GM12878 (cell line): ENCODE data around the gene ADAM15. TPM values are rescaled to one million over a fixed set of nuclear protein-coding genes. Genes with fewer than 3 reads are reported as not detected.
A peak's percentile ranks its signal among the peaks of the same experiment; 100 is the strongest.

Experiments used
- BACH1 ChIP-seq: fragments of 450-650 bp; IDR thresholded peaks from 2 replicates; pipeline ENCODE4 v1.6.1; 2017; ENCODE audit warnings: mild to moderate bottlenecking, borderline replicate concordance
- DPF2 ChIP-seq: fragments of 450-650 bp; IDR thresholded peaks from 2 replicates; pipeline ENCODE4 v1.6.1; 2017; ENCODE audit warnings: mild to moderate bottlenecking
- ETV6 ChIP-seq, 2 experiments: fragments of 450-650 bp in 1 of 2; IDR thresholded peaks in 1 of 2; conservative IDR thresholded peaks in 1 of 2; 2 replicates each; pipeline ENCODE4 v1.6.1; 2014; ENCODE audit warnings: antibody characterized with exemption in 1 of 2, borderline replicate concordance in 1 of 2, low read depth in 1 of 2, mild to moderate bottlenecking in 1 of 2, moderate library complexity in 1 of 2
- IRF4 ChIP-seq: IDR thresholded peaks from 2 replicates; pipeline ENCODE4 v1.6.1; 2011; ENCODE audit warnings: low read depth, low read length
- JUNB ChIP-seq: IDR thresholded peaks from 2 replicates; pipeline ENCODE4 v1.6.1; 2016; ENCODE audit warnings: antibody characterized with exemption, mild to moderate bottlenecking
- MXI1 ChIP-seq: fragments of 150-350 bp; IDR thresholded peaks from 2 replicates; pipeline ENCODE4 v1.6.1; 2011; ENCODE audit warnings: low read depth, mild to moderate bottlenecking, inconsistent platforms, low read length, improper control_type of control experiment
- MYC ChIP-seq: IDR thresholded peaks from 2 replicates; pipeline ENCODE4 v1.6.1; 2011; ENCODE audit warnings: mild to moderate bottlenecking, low read length, moderate library complexity, inconsistent platforms; ENCODE audit not compliant: insufficient read depth, insufficient replicate concordance, insufficient read length, severe bottlenecking
- NBN ChIP-seq: fragments of 450-650 bp; IDR thresholded peaks from 2 replicates; pipeline ENCODE4 v1.6.1; 2016
- NR2F1 ChIP-seq: fragments of 450-650 bp; conservative IDR thresholded peaks from 2 replicates; pipeline ENCODE4 v1.6.1; 2017; ENCODE audit warnings: mild to moderate bottlenecking
- RFX5 ChIP-seq: IDR thresholded peaks from 2 replicates; pipeline ENCODE4 v1.6.1; 2011; ENCODE audit warnings: low read depth, low read length, improper control_type of control experiment
- SIX5 ChIP-seq: IDR thresholded peaks from 2 replicates; pipeline ENCODE4 v1.6.1; 2011; ENCODE audit warnings: mild to moderate bottlenecking, low read depth, low read length, moderate library complexity; ENCODE audit not compliant: severe bottlenecking
- SMC3 ChIP-seq: IDR thresholded peaks from 2 replicates; pipeline ENCODE4 v1.6.1; 2011; ENCODE audit warnings: low read length, improper control_type of control experiment, borderline replicate concordance
- TBL1XR1 ChIP-seq: IDR thresholded peaks from 2 replicates; pipeline ENCODE4 v1.6.1; 2012; ENCODE audit warnings: low read depth, low read length, improper control_type of control experiment
- TCF12 ChIP-seq: IDR thresholded peaks from 2 replicates; pipeline ENCODE4 v1.6.1; 2011; ENCODE audit warnings: low read depth, mild to moderate bottlenecking, low read length
- YY1 ChIP-seq: IDR thresholded peaks from 2 replicates; pipeline ENCODE4 v1.6.1; 2011; ENCODE audit warnings: low read depth, mild to moderate bottlenecking, low read length
- ZNF24 ChIP-seq: fragments of 450-650 bp; IDR thresholded peaks from 2 replicates; pipeline ENCODE4 v1.6.1; 2017; ENCODE audit warnings: antibody characterized with exemption, mild to moderate bottlenecking
- polyA plus RNA-seq, 11 experiments: library from polyadenylated mRNA; depleted of rRNA in 4 of 11; unstranded in 6 of 11; stranded (reverse) in 5 of 11; fragments of >200 nt; fragmentation: Nextera tagmentation in 4 of 11; fragmentation: Illumina TruSeq in 1 of 11; extraction: Ambion mirVana in 4 of 11; extraction: Trizol in 1 of 11; gene quantifications; 1 replicate in 1 of 11; 2 replicates in 10 of 11; pipeline versions ENCODE4 v1.2.1 to v1.2.3, GENCODE V29; 2011 to 2016; ENCODE audit warnings: inconsistent platforms in 2 of 11, missing spikeins in 2 of 11, low read depth in 1 of 11
- total RNA-seq, 4 experiments: library from RNA; depleted of rRNA in 3 of 4; stranded (reverse); fragments of >200 nt in 3 of 4; fragmentation: Illumina TruSeq in 1 of 4; extraction: Trizol in 1 of 4; gene quantifications; 2 replicates each; pipeline versions ENCODE4 v1.2.1 to v1.2.3, GENCODE V29; 2013 to 2021
- TF ChIP-seq, protein P1 (sequence below), 3 experiments: IDR thresholded peaks in 2 of 3; conservative IDR thresholded peaks in 1 of 3; 2 replicates each; pipeline ENCODE4 v1.5.1; 2011; ENCODE audit warnings: low read depth in 3 of 3, low read length in 3 of 3, mild to moderate bottlenecking in 3 of 3, control low read depth in 2 of 3, moderate library complexity in 2 of 3, inconsistent platforms in 1 of 3, mixed read lengths in 1 of 3; ENCODE audit not compliant: control insufficient read depth in 2 of 3, insufficient read depth in 1 of 3; ENCODE audit errors: extremely low read depth in 1 of 3

Gene ADAM15
- total and polyA plus RNA-seq, 10 of the 15 experiments (the other 5 are each of a cell fraction or from before 2014, with no cell fraction given) = 0.29 to 38.8 (median 14.7) TPM

DNA sequence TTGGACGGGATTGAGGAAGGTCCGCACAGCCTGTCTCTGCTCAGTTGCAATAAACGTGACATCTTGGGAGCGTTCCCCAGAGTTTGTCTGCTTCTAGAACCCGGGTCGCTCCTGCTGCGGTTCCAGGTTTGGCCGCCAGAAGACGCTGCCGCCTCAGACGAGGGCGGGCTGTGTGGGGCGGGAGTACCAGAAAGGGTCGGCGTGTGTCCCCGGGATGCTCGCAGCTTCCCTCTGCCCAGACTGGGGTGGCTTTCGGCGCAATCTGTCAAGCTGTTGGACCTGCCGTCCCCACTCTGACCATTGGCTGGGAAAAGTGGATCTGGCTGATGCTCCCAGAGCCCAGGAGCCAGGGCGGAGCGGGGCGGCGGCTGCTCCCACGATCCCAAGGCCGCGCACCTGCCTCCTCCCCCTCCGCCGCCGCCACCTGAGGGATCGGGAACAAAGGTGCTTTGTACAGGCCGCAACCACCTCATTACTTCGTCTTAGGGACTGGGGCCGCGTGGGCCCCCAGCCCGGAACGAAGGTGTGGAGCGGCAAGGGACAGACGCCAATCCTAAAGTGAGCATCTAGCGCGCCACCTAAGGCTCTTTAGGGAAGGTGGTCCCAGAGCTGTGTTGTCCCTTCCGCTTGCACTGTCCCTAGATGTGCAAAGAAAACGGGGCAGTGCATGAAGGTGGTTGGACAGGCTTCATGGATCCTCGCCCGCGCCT lies 11.7 kb downstream of the ADAM15 start (continued):
- TF ChIP-seq MYC (no peak), DPF2 (0 out of 2 replicates have a peak, but pooled peaks have one; percentile 18), ETV6 (conservative IDR thresholded peaks at IDR 0.05 in 1 of 2, IDR thresholded peaks at IDR 0.05 in 1 of 2; ENCODE audit: borderline replicate concordance in 1 of 2, low read depth in 1 of 2) (no peak), RFX5 (no peak), IRF4 (0 out of 2 replicates have a peak, but pooled peaks have one; percentile 15), SIX5 (no peak), MXI1 (no peak), BACH1 (no peak), SMC3 (peak; percentile 93), TCF12 (no peak), JUNB (peak; percentile 27), NBN (peak; percentile 46; the same call in 1 of the 2 replicates), YY1 (peak; percentile 63; the same call in 1 of the 2 replicates), TBL1XR1 (no peak), ZNF24 (no peak), NR2F1 (no peak)
- TF ChIP-seq, protein P1, sequence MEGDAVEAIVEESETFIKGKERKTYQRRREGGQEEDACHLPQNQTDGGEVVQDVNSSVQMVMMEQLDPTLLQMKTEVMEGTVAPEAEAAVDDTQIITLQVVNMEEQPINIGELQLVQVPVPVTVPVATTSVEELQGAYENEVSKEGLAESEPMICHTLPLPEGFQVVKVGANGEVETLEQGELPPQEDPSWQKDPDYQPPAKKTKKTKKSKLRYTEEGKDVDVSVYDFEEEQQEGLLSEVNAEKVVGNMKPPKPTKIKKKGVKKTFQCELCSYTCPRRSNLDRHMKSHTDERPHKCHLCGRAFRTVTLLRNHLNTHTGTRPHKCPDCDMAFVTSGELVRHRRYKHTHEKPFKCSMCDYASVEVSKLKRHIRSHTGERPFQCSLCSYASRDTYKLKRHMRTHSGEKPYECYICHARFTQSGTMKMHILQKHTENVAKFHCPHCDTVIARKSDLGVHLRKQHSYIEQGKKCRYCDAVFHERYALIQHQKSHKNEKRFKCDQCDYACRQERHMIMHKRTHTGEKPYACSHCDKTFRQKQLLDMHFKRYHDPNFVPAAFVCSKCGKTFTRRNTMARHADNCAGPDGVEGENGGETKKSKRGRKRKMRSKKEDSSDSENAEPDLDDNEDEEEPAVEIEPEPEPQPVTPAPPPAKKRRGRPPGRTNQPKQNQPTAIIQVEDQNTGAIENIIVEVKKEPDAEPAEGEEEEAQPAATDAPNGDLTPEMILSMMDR (IDR thresholded peaks at IDR 0.05 in 2 of 3, conservative IDR thresholded peaks at IDR 0.05 in 1 of 3; ENCODE audit: control insufficient read depth in 2 of 3, extremely low read depth in 1 of 3, insufficient read depth in 1 of 3, low read depth in 3 of 3, low read length in 3 of 3) = peak; percentile 94 to 98 (median 96)
